HEK293T (cell line): ENCODE results near the gene TMC6.

Experiments used
- ARNT ChIP-seq: fragments of 450-650 bp; IDR thresholded peaks from 2 replicates; pipeline ENCODE4 v1.6.1; 2017; ENCODE audit warnings: mild to moderate bottlenecking
- BHLHE40 ChIP-seq: fragments of 450-650 bp; IDR thresholded peaks from 2 replicates; pipeline ENCODE4 v1.6.1; 2016; ENCODE audit warnings: mild to moderate bottlenecking, moderate library complexity, borderline replicate concordance
- FOXA1 ChIP-seq: fragments of 450-650 bp; IDR thresholded peaks from 2 replicates; pipeline ENCODE4 v1.6.1; 2016; ENCODE audit warnings: mild to moderate bottlenecking
- FOXK2 ChIP-seq: fragments of 450-650 bp; IDR thresholded peaks from 2 replicates; pipeline ENCODE4 v1.6.1; 2016; ENCODE audit warnings: mild to moderate bottlenecking
- FOXM1 ChIP-seq: fragments of 450-650 bp; IDR thresholded peaks from 2 replicates; pipeline ENCODE4 v1.6.1; 2017; ENCODE audit warnings: mild to moderate bottlenecking, borderline replicate concordance
- LEF1 ChIP-seq: fragments of 450-650 bp; IDR thresholded peaks from 2 replicates; pipeline ENCODE4 v1.6.1; 2017; ENCODE audit warnings: mild to moderate bottlenecking, borderline replicate concordance
- SUZ12 ChIP-seq: fragments of 450-650 bp; IDR thresholded peaks from 2 replicates; pipeline ENCODE4 v1.6.1; 2016; ENCODE audit warnings: mild to moderate bottlenecking

- TF ChIP-seq BHLHE40: no peak
- no peak for TF ChIP-seq SUZ12
- TF ChIP-seq FOXA1: no peak
- no peak for TF ChIP-seq ARNT
- TF ChIP-seq LEF1: no peak
- no peak for TF ChIP-seq FOXK2
- no peak for TF ChIP-seq FOXM1
Measured at GRCh38 chr17:78132767-78133178, 4.2 kb upstream of the TMC6 start.
